Esophagus muscularis mucosa (tissue), 4 donors: ENCODE results near the gene IFT57.

Experiments used
- CTCF ChIP-seq, 3 experiments: fragments of 200-600 bp in 2 of 3; fragments of 450-650 bp in 1 of 3; sonication (generic) in 2 of 3; IDR thresholded peaks; one replicate each; pipeline ENCODE4 v1.5.1; 2017 to 2019; ENCODE audit warnings: antibody characterized with exemption in 3 of 3, mild to moderate bottlenecking in 2 of 3, moderate library complexity in 1 of 3
- EP300 ChIP-seq: sonication (generic); formaldehyde crosslinking; IDR thresholded peaks from one replicate; pipeline ENCODE4 v1.6.1; 2017; ENCODE audit warnings: antibody characterized with exemption
- POLR2A ChIP-seq: fragments of 450-650 bp; IDR thresholded peaks from one replicate; pipeline ENCODE4 v1.6.1; 2017; ENCODE audit warnings: antibody characterized with exemption, moderate library complexity, mild to moderate bottlenecking, low read depth
- POLR2AphosphoS5 ChIP-seq, 2 donors: sonication (generic); formaldehyde crosslinking; IDR thresholded peaks; one replicate each; pipeline ENCODE4 v1.6.1; 2017; ENCODE audit warnings: antibody characterized with exemption in 2 of 2

DNA sequence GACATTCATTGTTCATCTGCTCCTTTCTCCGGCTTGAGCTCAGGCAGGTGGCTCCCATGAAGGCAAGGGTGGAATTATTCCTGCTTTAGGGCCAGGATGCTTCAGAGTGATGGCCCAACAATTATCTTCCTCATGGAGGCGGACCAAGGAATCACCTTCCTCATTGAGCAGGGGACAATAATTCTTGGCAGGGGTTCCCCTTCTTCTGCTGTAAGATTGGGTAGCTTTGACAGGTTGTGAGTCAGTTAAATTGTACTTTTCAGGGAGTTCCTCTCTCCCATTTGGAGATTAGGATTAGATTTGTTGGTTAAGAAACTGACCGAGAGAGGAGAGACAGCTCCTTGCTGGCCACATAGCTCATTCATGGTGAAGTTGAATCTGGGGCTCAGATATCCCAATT, 99.9 kb downstream of the IFT57 start:
- no peak for TF ChIP-seq EP300
- TF ChIP-seq CTCF (IDR thresholded peaks at IDR 0.05), result no peak
- no peak for TF ChIP-seq POLR2A
- TF ChIP-seq POLR2AphosphoS5 (IDR thresholded peaks at IDR 0.05), result no peak
